HG03280 (cell line): ENCODE data around the gene MSI2.

Experiments used
- ATAC-seq: cut with Tn5 transposase; IDR thresholded peaks from one replicate; pipeline ENCODE4 v1.9.1; 2021; ENCODE audit warnings: mild to moderate bottlenecking, moderate library complexity; ENCODE audit not compliant: unreplicated experiment

The MSI2 gene

DNA sequence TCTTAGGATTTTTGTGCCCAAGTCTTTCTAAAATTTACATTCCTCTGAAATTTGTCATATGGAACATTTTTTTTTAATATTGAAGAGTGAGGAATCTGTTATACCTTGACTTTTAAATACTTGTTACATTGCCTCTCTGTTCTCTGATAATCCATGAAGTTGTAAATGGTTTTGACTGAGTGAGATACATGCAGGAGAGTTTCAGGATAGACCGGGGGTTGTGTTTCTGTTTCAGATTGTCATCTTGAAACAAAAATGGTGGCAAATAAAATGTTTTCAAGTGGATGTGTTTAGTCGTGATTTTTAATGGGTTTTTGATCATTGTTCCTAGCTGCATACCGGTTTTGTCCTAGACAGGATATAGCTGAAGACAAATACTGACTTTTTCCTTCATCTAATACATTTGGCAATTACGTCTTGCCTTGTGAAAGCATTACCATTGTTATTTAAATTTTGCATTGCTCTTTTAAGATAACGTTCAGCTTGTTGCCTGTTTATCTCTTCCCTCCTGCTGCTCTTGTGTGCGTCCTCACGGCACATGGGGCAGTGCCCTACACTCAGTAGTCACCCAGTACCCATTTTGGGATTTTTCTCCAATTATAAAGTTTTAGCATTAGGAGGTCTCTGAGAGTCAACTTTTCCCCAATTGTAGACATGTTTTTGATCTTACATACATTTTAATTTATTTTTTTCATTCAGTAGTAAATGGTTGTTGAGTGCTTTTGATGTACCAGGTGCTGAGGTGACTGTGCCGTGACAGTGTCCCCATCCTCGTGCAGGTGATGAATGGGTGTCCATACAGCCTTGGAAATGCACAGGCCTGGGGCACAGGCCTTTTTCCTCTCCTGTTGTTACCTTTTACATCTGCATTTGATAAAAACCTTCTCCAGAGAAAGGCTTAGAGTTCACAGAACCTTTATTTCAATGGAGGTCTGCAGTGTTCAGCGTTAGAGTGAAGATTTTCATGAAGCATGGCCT lies 169.9 kb downstream of the MSI2 start:
- no peak for ATAC-seq

GRCh38 chr17:57429966-57430365 lies 173.6 kb downstream of the MSI2 start:
- ATAC-seq: no peak

DNA sequence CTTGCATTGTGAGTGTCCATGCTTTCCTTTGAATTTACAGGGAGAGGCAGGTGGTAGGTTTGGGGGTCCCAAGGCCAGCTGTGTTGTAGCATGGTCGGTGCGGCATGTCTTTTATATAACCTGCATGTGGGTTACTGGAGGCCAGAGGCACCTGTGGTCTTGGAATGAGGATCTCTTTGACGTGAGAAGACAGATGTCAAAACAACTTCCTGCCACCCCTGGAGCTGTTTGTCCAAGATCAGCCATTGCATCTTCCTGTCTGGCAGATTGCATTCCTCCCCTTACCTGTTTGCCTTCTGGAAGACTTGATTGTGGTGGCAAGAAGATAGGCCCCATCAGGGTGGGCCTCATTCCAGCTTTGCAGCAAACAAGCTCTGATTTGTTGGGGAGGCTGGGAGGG lies 175.1 kb downstream of the MSI2 start:
- ATAC-seq: no peak

- ATAC-seq: no peak
Measured at GRCh38 chr17:57432507-57433277, 176.4 kb downstream of the MSI2 start.

- no peak for ATAC-seq
Measured at GRCh38 chr17:57433452-57433851, 177.1 kb downstream of the MSI2 start.

DNA sequence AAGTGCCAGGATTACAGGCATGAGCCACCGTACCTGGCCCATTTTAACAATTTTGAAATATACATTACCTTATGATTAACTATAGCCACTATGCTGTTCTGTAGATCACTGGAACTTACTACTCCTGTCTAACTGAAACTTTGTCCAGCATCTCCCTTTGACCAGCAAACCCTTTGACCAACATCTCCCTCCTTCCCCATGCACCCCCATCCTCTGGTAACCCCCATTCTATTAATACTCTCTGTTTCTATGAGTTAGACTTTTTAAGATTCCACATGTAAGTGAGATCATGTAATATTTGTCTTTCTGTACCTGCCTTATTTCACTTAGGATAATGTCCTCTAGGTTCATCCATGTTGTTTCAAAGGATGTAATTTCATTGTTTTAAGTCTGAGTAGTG lies 178.0 kb downstream of the MSI2 start:
- no peak for ATAC-seq

DNA sequence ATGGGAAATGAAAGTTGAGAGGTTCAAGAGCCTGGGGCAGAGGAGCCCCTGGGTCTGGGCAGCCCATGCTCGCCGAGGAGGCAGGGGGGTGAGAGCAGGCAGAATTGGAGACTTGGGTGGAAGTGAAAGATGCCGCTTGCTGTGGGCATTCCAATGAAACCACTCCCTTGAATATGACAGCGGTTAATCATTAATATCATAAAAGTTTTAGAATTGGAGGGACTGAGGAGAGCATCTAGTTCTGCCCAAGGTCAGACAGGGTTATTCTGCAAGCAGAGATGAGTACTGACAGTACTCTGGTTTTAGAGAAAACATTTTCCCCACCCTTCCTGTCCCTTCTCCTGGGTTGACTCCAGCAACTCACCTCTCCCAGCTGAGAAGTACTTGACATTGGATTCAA lies 180.2 kb downstream of the MSI2 start:
- ATAC-seq: no peak

- no peak for ATAC-seq
Measured at GRCh38 chr17:57438066-57438731, 181.9 kb downstream of the MSI2 start.

DNA sequence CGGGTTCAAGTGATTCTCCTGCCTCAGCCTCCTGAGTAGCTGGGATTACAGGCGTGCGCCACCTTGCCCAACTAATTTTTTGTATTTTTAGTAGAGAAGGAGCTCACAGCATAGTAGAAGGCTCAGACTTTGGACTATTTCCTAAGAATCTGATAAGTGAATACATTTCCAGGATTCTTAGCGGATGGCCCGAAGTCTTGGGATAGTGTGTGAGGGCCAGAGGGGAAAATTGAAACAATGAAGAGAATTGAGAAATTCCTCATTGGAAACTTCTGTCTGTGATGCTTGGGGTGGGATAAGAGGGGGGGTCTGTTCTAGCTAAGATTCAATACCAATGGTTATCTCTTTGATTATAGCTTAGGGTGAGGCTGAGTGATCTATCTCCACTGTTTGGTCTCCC lies 183.3 kb downstream of the MSI2 start:
- no peak for ATAC-seq

GRCh38 chr17:57440522-57441269 lies 184.4 kb downstream of the MSI2 start:
- ATAC-seq: no peak

- ATAC-seq: no peak
Measured at GRCh38 chr17:57441270-57441600, 184.9 kb downstream of the MSI2 start.

GRCh38 chr17:57442401-57442823 lies 186.1 kb downstream of the MSI2 start:
- ATAC-seq: no peak

DNA sequence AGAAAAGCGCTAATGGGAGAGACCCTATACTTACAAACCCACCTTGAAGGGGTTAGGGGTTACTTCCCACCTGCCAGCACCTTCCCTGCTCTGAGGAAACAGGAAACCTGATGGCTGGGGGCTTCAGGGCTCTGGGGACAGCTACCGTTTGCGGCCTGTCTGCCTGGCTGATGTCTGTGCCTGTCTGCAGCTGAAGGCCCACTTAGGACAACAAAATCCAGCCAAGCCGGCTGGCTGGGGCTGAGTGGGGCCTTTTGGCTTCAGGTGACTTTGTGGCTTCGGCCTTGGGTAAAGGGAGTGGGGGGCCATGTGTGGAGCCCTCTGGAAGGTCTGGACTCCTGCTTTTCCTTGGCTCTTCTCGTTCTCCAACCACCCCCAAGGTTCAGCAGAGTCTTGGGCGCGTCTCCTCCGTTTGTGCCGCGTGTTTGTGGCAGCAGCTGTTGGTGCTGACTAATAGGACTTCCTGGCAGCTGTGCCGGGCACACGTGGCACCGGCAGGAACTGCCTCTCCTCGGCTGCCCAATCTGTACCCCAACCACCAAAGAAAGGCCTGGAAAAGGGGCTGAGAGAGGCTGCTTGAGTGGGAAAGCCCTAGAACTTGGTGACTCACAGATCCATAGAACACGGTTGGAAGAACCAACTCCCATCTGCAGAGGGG lies 186.7 kb downstream of the MSI2 start:
- ATAC-seq: no peak

DNA sequence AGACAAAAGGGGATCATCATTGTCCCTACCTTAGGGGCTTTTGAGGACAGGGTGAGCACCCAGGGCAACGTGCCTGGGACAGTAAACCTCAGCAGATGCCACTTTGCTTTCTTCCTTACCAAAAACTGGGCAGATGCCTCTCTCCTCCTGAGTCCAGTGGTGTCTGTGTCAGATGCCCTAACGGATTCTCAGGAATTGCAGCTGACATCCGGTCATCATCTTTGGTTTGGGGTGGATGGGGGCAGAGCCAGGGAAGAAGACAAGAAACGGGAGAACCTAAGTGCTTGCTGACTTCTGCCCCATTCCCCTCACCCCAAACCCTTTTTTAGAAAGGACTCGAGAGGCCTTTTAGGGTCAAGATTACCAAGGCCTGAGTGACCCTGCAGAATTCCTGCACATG lies 187.5 kb downstream of the MSI2 start:
- no peak for ATAC-seq

DNA sequence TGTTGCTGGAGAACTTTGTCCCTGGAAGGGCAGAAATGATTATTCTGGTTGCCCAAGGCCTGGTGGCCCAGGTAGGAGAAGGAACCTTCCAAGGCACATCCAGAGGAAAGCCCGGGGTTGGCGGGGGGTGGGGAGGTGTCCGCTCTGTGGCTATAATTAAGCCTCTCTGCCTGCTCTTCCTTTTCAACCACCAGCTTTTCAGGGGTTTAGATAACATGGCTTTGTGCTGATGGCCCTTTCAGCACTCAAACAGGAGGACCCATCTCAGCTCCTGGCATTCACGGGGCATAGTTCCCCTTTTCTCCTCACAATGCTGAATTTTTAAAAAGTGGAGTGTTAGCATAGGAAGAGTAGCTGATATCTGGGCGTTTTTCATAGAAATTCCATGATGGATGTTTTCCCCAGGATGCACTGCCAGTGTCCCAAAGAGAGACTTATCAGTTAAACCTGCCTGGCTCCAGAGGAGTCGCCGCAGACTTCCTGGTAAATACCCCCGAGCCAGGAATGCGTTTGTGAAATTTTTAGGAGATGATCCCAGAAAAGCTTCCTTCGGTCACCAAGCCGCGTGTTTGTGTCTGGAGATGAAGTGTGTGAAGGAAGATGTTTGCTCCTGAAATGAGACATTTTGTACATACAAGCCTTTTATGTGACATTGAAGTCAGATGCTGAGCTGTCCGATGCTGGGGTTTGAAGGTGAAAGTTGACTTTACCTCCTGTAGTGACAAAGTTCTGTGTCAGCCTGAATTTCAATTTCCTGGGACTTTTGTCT lies 188.5 kb downstream of the MSI2 start:
- ATAC-seq: no peak

GRCh38 chr17:57445772-57446472 lies 189.6 kb downstream of the MSI2 start:
- ATAC-seq: no peak

GRCh38 chr17:57447357-57447989 lies 191.2 kb downstream of the MSI2 start:
- ATAC-seq: no peak

GRCh38 chr17:57447990-57448758 lies 191.9 kb downstream of the MSI2 start:
- ATAC-seq: no peak
